IMR-90 (cell line): Measurements from ENCODE around the gene KL. TPM values are rescaled to one million over a fixed set of nuclear protein-coding genes. Genes with fewer than 3 reads are reported as not detected.

ENCODE experiments used
- ATAC-seq: fragments of 200-7000 bp; cut with Tn5 transposase; 2 replicates; pipeline ENCODE4 v1.9.1; 2020; ENCODE audit warnings: low read depth, mild to moderate bottlenecking, moderate library complexity
- BruUV-seq: library from RNA; stranded (reverse); fragments of 400-500 nt; replicated peaks from 2 replicates; lab custom pipeline; 2021; lab: Mats Ljungman, UMichigan
- CTCF ChIA-PET: fragments of 300-600 bp; formaldehyde crosslinking; extraction: SDS; loops from one replicate; lab custom pipeline; 2021; ENCODE audit warnings: antibody characterized with exemption; lab: Yijun Ruan, JAX
- POLR2A ChIA-PET: fragments of 300-600 bp; sonication (Branson Sonifier 250); formaldehyde crosslinking; loops from one replicate; lab custom pipeline; 2022; ENCODE audit warnings: antibody characterized with exemption; ENCODE audit not compliant: unreplicated experiment; lab: Charles Lee
- DNase-seq: peaks from one replicate; pipeline ENCODE4 v3.0.0; 2013
- H2AFZ ChIP-seq: replicated peaks from 2 replicates; pipeline ENCODE3; 2013; ENCODE audit warnings: low read length, mild to moderate bottlenecking; ENCODE audit not compliant: poor library complexity
- H2AK5ac ChIP-seq: 2 replicates; pipeline ENCODE4 v1.6.1; 2013; ENCODE audit warnings: low read depth, low read length, inconsistent platforms
- H2AK9ac ChIP-seq: replicated peaks from 2 replicates; pipeline ENCODE3; 2013; ENCODE audit warnings: mild to moderate bottlenecking, low read depth, low read length, moderate library complexity; ENCODE audit not compliant: poor library complexity
- H2BK120ac ChIP-seq: 2 replicates; pipeline ENCODE4 v1.6.1; 2013; ENCODE audit warnings: low read depth, low read length, inconsistent platforms
- H2BK15ac ChIP-seq: 3 replicates; pipeline ENCODE4 v1.6.1; 2013; ENCODE audit warnings: low read depth, low read length, inconsistent platforms
- H2BK20ac ChIP-seq: 2 replicates; pipeline ENCODE4 v1.6.1; 2013; ENCODE audit warnings: low read depth, mild to moderate bottlenecking, inconsistent platforms, low read length, moderate library complexity
- H2BK5ac ChIP-seq: 2 replicates; pipeline ENCODE4 v1.6.1; 2013; ENCODE audit warnings: mild to moderate bottlenecking, low read depth, low read length, inconsistent platforms; ENCODE audit not compliant: poor library complexity, severe bottlenecking
- H3K14ac ChIP-seq: replicated peaks from 2 replicates; pipeline ENCODE4 v1.6.1; 2013; ENCODE audit warnings: low read depth, low read length, inconsistent platforms
- H3K18ac ChIP-seq: 2 replicates; pipeline ENCODE4 v1.6.1; 2013; ENCODE audit warnings: low read depth, low read length, control low read depth
- H3K23ac ChIP-seq: 2 replicates; pipeline ENCODE4 v1.6.1; 2013; ENCODE audit warnings: low read depth, low read length, inconsistent platforms
- H3K27ac ChIP-seq: 2 replicates; pipeline ENCODE4 v1.5.1; 2013; ENCODE audit warnings: mild to moderate bottlenecking, control low read depth, low read length; ENCODE audit not compliant: insufficient read depth
- H3K27me3 ChIP-seq: 2 replicates; pipeline ENCODE4 v1.6.1; 2013; ENCODE audit warnings: low read length; ENCODE audit not compliant: control insufficient read depth, insufficient read depth
- H3K36me3 ChIP-seq: 2 replicates; pipeline ENCODE4 v1.6.1; 2013; ENCODE audit warnings: low read length, mixed read lengths; ENCODE audit not compliant: control insufficient read depth, insufficient read depth
- H3K4ac ChIP-seq: 2 replicates; pipeline ENCODE4 v1.6.1; 2013; ENCODE audit warnings: low read depth, low read length, inconsistent platforms
- H3K4me1 ChIP-seq: 2 replicates; pipeline ENCODE4 v1.6.1; 2013; ENCODE audit warnings: low read length, mixed read lengths; ENCODE audit not compliant: control insufficient read depth, insufficient read depth
- H3K4me2 ChIP-seq: 2 replicates; pipeline ENCODE4 v1.6.1; 2013; ENCODE audit warnings: low read depth, mild to moderate bottlenecking, control low read depth, low read length, moderate library complexity
- H3K4me3 ChIP-seq: 2 replicates; pipeline ENCODE4 v1.5.1; 2013; ENCODE audit warnings: low read depth, mild to moderate bottlenecking, control low read depth, low read length, moderate library complexity; ENCODE audit not compliant: insufficient read depth
- H3K56ac ChIP-seq: 2 replicates; pipeline ENCODE4 v1.6.1; 2013; ENCODE audit warnings: low read length, inconsistent platforms; ENCODE audit not compliant: insufficient read depth; ENCODE audit errors: extremely low read depth
- H3K79me1 ChIP-seq, 2 experiments: 2 replicates each; pipeline ENCODE4 v1.6.1; 2013; ENCODE audit warnings: low read length in 2 of 2, inconsistent platforms in 1 of 2, low read depth in 1 of 2
- H3K9ac ChIP-seq: 2 replicates; pipeline ENCODE4 v1.6.1; 2013; ENCODE audit warnings: low read depth, low read length, control low read depth
- H3K9me1 ChIP-seq: 2 replicates; pipeline ENCODE4 v1.6.1; 2013; ENCODE audit warnings: low read length, inconsistent platforms; ENCODE audit not compliant: insufficient read depth
- H3K9me3 ChIP-seq: 2 replicates; pipeline ENCODE4 v1.6.1; 2013; ENCODE audit warnings: low read length; ENCODE audit not compliant: control insufficient read depth, insufficient read depth
- H4K20me1 ChIP-seq: 2 replicates; pipeline ENCODE4 v1.6.1; 2013; ENCODE audit warnings: low read length, inconsistent platforms; ENCODE audit not compliant: insufficient read depth
- H4K5ac ChIP-seq: 2 replicates; pipeline ENCODE4 v1.6.1; 2013; ENCODE audit warnings: mild to moderate bottlenecking, low read depth, low read length, control low read depth
- H4K8ac ChIP-seq, 2 experiments: 2 replicates each; pipeline ENCODE4 v1.6.1; 2013; ENCODE audit warnings: low read depth in 2 of 2, low read length in 2 of 2, control low read depth in 1 of 2, inconsistent platforms in 1 of 2
- H4K91ac ChIP-seq: 2 replicates; pipeline ENCODE4 v1.6.1; 2013; ENCODE audit warnings: low read depth, low read length, inconsistent platforms; ENCODE audit not compliant: insufficient read depth
- CHD1 ChIP-seq: IDR thresholded peaks from 2 replicates; pipeline ENCODE4 v1.6.1; 2012; ENCODE audit warnings: low read depth, low read length, improper control_type of control experiment
- ELK1 ChIP-seq: fragments of 150-350 bp; IDR thresholded peaks from 2 replicates; pipeline ENCODE4 v1.6.1; 2016; ENCODE audit warnings: low read depth, mild to moderate bottlenecking, low read length, moderate library complexity, borderline replicate concordance
- MXI1 ChIP-seq: IDR thresholded peaks from 2 replicates; pipeline ENCODE4 v1.6.1; 2012; ENCODE audit warnings: low read depth, mild to moderate bottlenecking, low read length, moderate library complexity, borderline replicate concordance
- POLR2A ChIP-seq: IDR thresholded peaks from 2 replicates; pipeline ENCODE4 v1.6.1; 2012; ENCODE audit warnings: mild to moderate bottlenecking, low read depth, low read length
- RCOR1 ChIP-seq: IDR thresholded peaks from 2 replicates; pipeline ENCODE4 v1.6.1; 2012; ENCODE audit warnings: mild to moderate bottlenecking, low read length, improper control_type of control experiment; ENCODE audit not compliant: insufficient replicate concordance
- WGBS, 2 experiments: methylation state at CpG; one replicate each; pipeline versions ENCODE4 v1.1.5 to v1.1.7; 2013; ENCODE audit warnings: missing lambda C conversion rate in 2 of 2; ENCODE audit not compliant: insufficient read length in 1 of 2; ENCODE audit errors: extremely low coverage in 2 of 2; 5-methylcytosine and 5-hydroxymethylcytosine counted together
- dilution Hi-C: fragments of 300-500 bp; cut with HindIII; formaldehyde crosslinking; loops from one replicate; pipeline ENCODE4 v1.14.3; 2018; ENCODE audit warnings: low sequenced_read_pairs; ENCODE audit not compliant: unreplicated experiment
- in situ Hi-C: fragments of 300-500 bp; cut with MboI; formaldehyde crosslinking; loops from 3 replicates; pipeline ENCODE4 v1.14.3; 2019; ENCODE audit warnings: low sequenced_read_pairs, inconsistent platforms, mixed read lengths
- intact Hi-C: fragments of 100-400 bp; cut with micrococcal nuclease; formaldehyde crosslinking; loops from 2 replicates; pipeline ENCODE4 v1.10.0; 2022
- polyA plus RNA-seq, 3 experiments: library from polyadenylated mRNA; depleted of rRNA; stranded (reverse); fragments of >200 nt; gene quantifications; 2 replicates each; pipeline ENCODE4 v1.2.3, GENCODE V29; 2012; ENCODE audit warnings: low replicate concordance in 1 of 3
- total RNA-seq: library from RNA; depleted of rRNA; stranded (reverse); fragments of >200 nt; gene quantifications from 2 replicates; pipeline ENCODE4 v1.2.3, GENCODE V29; 2012
- TF ChIP-seq, protein P1 (sequence below): conservative IDR thresholded peaks from 2 replicates; pipeline ENCODE4 v1.5.1; 2012; ENCODE audit warnings: mild to moderate bottlenecking, low read depth, low read length, improper control_type of control experiment

KL gene
- total and polyA plus RNA-seq, 2 of the 4 experiments (the other 2 are of a cell fraction), result not detected

GRCh38 chr13:33058776-33059327 lies 42.6 kb downstream of the KL start:
- no peak overlapping the region for H3K56ac ChIP-seq
- no TSS peak for BruUV-seq
- no peak overlapping the region for H3K14ac ChIP-seq
- no peak overlapping the region for H2AK9ac ChIP-seq
- H2BK15ac ChIP-seq, result no peak overlapping the region
- no peaks in the 10 kb centered on the region for H3K9me1 ChIP-seq
- H3K27ac ChIP-seq, result no peak overlapping the region
- H3K4ac ChIP-seq, result no peak overlapping the region
- H3K9ac ChIP-seq, result no peak overlapping the region; the same call in 1 of the 2 replicates
- H2AK5ac ChIP-seq, result no peak overlapping the region
- H3K27me3 ChIP-seq, result no peaks in the 10 kb centered on the region
- no peak for TF ChIP-seq MXI1
- no peak for TF ChIP-seq POLR2A
- TF ChIP-seq RCOR1, result no peak
- TF ChIP-seq CHD1, result no peak
- TF ChIP-seq, protein P1, sequence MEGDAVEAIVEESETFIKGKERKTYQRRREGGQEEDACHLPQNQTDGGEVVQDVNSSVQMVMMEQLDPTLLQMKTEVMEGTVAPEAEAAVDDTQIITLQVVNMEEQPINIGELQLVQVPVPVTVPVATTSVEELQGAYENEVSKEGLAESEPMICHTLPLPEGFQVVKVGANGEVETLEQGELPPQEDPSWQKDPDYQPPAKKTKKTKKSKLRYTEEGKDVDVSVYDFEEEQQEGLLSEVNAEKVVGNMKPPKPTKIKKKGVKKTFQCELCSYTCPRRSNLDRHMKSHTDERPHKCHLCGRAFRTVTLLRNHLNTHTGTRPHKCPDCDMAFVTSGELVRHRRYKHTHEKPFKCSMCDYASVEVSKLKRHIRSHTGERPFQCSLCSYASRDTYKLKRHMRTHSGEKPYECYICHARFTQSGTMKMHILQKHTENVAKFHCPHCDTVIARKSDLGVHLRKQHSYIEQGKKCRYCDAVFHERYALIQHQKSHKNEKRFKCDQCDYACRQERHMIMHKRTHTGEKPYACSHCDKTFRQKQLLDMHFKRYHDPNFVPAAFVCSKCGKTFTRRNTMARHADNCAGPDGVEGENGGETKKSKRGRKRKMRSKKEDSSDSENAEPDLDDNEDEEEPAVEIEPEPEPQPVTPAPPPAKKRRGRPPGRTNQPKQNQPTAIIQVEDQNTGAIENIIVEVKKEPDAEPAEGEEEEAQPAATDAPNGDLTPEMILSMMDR, result no peak
- TF ChIP-seq ELK1, result no peak
- H3K23ac ChIP-seq, result no peak overlapping the region
- H2AFZ ChIP-seq, result no peak overlapping the region
- H3K4me3 ChIP-seq, result no peak overlapping the region
- no peak overlapping the region for H2BK20ac ChIP-seq
- no peak overlapping the region for H4K8ac ChIP-seq
- no peak overlapping the region for H2BK5ac ChIP-seq
- H3K18ac ChIP-seq, result no peak overlapping the region
- no CpG with 5 or more reads among the region's 3 CpGs for WGBS, 2 experiments
- DNase-seq (no peak), ATAC-seq (no peak)
- no peaks in the 10 kb centered on the region for H3K9me3 ChIP-seq
- CTCF ChIA-PET, result interaction anchor here (0.9 kb wide), 1 partner anchor 10 kb away, joined by 3 read pairs; no protein-coding TSS in a partner anchor
- intact Hi-C loops, result no loop called here
- H4K5ac ChIP-seq, result no peak overlapping the region
- H3K4me2 ChIP-seq, result no peak overlapping the region
- POLR2A ChIA-PET, result no interaction called here
- dilution Hi-C loops, result no loop called here
- H4K20me1 ChIP-seq, result no peaks in the 10 kb centered on the region
- no peak overlapping the region for H2BK120ac ChIP-seq
- no peaks in the 10 kb centered on the region for H3K4me1 ChIP-seq
- H3K36me3 ChIP-seq, result no peaks in the 10 kb centered on the region
- no peak overlapping the region for H4K91ac ChIP-seq
- in situ Hi-C loops, result no loop called here
- no peaks in the 10 kb centered on the region for H3K79me1 ChIP-seq
